NCI-H146 treated with DMSO at 0.1 percent for 48 hours (cell line): Measurements from ENCODE around the gene ETFB.

Source experiments
- DNase-seq: peaks from one replicate; lab custom pipeline; 2025; ENCODE audit not compliant: unreplicated experiment; lab: John Stamatoyannopoulos, UW

The ETFB gene

DNA sequence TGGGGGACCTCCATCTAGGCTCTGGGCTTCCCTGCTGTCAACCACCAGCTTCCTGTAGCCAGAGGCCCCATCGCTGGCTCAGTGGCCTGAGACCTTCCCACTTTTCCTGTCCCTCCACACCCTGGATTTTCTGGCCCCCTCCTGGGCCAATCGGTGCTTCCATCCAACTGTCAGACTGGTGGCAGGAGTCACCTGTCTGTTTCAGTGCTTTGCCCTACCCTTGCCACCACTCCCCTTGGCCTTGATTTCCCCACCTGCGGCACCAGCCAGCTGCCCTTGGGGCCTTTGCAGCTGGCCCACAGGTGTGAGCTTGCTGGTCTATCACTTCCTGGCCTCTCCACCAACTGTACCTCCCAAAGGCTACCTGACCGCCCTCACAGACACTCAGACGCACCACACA, 36.8 kb downstream of the ETFB start:
- DNase-seq: no peak

DNA sequence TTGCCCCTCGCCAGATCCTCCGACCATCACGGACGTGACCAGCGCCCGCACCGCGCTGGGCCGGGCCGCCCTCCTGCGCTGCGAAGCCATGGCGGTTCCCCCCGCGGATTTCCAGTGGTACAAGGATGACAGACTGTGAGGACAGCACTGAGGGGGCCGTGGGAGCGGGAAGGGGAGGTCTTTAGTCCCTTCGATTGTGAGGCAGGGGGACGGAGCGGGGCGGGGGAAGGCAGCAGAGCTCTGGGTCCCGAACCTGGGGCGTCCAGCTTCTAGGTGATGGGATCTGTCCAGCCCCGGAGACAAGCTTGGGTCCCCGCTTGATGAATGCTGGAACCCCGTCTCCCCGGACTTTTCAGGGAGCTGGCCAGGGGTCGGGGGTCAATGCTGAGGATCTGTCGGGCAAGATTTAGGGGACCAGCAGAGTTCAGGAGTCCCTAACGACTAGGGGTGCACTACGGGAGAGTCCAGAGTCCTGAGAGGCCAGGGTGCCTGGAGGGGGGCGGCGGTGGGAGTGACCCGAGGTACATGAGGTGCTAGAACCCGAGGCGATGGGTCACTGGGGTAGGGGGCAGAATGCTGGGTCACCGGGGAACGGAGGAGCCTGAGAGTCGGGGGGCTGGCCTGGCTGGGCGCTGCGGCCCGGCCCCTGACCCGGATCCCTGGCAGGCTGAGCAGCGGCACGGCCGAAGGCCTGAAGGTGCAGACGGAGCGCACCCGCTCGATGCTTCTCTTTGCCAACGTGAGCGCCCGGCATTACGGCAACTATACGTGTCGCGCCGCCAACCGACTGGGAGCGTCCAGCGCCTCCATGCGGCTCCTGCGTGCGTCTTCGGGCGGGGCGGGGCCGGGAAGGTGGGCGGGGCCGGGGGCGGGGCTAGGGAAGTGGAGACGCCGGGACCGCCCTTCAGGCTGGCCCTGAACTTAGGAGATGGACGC, 38.9 kb downstream of the ETFB start:
- no peak for DNase-seq

DNA sequence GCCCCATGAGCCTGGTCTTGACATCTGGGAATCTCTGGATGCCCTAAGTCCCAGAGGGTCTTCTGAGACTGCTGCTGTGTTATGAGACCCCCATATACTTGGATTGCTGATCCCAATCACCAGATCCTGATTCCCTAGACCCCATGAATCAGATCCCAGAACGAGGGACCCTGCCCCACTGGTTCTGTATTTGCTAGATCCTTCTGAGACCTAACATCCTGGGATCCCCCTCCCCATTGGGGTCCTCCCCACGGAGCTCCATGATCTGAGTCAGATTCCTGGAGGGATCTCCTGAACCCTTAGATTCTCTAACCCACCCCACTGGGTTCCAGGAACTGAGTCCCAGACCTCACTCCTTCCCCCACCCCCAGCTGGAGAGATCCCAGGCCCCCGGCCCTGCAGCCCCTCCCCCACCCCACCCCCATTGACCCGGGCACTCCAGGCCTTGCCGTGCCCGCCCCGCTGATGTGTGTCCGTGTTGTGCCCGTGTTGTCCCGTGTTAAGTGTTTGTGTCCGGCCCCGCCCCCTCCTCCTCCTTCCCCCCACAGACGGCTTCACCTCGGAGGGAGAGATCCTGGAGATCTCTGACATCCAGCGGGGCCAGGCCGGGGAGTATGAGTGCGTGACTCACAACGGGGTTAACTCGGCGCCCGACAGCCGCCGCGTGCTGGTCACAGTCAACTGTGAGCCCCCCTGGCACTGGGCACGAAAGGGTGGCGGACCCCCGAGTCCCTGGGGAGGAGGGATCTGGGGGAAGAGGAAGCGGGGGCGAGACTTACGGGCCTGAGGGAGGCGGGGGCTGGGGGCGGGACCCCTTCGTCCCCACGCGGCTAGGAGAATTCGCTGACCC, 39.7 kb downstream of the ETFB start:
- no peak for DNase-seq

DNA sequence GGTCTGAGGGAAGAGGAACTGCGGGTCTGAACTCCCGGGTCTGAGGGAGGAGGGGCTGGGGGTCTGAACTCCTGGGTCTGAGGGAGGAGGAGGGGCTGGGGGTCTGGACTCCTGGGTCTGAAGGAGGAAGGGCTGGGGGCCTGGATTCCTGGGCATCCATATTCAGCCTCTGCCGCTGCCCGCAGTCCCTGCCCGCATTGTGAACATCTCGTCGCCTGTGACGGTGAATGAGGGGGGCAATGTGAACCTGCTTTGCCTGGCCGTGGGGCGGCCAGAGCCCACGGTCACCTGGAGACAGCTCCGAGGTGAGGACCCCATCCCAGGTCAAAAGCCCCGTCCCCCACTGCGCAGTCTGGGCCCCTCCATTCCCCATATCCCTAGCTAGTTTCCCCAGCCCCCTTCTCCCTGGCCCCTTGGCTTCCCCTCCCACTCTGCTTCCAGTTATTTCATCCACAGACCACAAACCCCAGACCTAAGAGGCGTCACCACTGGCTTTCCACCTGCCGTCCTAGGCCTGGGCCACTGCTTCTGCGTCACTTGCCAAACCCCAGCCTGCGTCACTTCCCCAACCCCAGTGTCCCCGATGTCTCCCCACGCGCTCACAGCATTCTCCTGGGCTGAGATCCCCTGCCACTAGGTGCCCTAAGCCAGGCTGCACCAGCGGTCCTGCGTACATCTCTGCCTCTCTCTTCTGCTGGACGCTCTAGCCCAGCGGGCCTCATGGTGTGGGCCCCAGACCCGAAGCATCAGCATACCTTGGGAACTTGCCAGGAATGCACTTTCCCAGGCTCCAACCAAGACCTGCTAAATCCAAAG, 40.8 kb downstream of the ETFB start:
- DNase-seq: no peak

DNA sequence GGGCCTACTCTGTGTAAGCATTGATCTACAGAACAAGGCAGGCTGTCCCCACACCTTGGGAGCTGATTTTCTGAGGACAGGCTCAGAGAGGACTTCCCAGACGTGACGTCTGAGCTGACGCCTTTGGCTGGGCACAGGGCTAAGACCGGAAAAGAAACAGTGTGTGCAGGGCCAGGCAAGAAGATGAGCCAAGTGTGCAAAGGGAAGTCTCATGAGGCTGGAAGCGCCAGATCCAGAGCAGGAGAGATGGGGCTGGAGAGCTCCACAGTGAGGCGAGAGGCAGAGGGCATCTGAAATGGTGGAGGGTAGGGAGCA, 42.1 kb downstream of the ETFB start:
- no peak for DNase-seq

DNA sequence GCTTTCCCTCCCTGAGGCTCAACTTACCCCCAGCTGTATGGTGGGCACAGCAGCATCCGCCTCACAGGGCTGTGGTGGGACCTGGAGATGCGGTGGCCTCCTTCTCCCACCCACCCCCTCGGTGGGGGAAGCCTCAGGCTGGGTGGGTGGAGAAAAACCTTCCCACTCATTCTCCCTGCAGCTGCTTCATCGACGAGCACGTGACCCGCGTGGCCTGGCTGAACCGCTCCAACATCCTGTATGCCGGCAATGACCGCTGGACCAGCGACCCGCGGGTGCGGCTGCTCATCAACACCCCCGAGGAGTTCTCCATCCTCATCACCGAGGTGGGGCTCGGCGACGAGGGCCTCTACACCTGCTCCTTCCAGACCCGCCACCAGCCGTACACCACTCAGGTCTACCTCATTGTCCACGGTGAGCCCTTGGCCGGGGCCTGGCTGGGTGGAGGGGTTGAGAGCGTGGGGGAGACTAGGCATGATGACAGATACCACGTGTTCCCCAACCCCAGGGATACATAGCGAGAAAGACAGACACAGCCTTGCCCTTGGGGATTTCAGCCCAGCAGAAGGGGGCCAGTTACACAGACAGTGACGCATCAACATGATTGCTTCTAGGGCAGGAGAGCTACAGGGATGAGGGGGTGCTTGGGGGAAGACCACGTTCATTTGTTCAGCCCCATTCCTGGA, 42.6 kb downstream of the ETFB start:
- DNase-seq: no peak

DNA sequence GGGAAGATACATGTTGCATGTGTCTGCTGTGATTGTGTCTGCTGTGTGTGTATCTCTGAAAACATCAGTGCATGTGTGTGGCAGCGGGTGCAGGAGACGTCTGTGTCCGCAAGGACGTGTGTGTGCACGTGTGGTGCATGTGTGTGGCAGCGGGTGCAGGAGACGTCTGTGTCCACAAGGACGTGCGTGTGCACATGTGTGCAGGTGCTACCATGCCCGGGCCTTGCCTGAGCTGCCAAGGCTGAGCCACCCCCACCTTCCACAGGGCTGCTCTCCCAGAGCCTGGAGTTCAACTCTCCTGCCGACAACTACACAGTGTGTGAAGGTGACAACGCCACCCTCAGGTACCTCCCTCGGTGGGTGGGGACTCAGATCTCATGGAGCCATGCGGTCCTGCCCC, 44.4 kb downstream of the ETFB start:
- DNase-seq: no peak

DNA sequence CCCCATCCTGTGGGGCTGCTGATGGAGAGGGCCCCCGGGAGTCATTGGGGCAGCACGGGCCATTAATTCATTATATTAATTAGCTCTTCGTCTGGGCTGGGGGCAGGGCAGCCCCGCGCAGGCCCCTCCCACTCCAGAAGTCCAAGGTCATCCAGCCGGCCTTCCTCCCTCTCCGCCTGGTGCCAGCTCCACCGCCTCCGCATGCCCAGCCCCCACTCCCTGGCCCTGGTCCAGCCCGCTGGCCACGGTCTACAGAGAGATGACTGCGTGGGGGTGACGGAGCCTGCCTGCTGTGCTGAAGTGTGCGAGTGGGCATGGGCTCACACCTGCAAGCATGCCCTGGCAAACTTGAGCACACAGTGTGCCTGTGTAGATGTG, 45.9 kb downstream of the ETFB start:
- DNase-seq: no peak

DNA sequence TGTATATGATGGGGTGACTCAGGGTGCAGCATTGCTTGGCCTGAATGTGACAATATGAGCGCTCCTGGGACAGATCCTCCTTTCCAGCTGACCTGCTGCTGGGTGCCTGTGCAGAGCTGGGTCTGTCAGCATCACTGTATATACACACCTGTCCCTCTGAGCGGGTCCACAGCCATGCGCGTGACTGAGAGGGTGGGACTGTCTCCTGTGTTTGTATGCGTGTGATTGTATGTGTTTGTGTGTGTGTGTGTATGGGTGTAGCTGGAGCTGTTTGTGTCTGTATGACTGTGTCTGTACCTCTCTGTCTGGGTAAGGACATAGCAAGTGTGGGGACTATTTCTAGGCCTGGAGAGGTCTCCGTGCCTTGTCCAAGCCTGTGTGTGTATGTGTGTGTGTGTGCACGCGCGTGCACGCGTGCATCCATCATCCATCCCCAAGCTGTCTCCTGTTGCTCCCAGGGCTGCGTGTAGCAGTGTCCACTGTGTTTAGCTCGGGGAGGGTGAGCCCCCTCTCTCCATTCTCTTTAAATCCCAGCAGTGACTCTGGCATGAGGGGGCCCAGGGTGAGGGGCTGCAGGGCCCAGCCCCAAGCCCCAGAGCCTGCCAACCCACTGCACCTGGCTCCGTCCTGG, 46.4 kb downstream of the ETFB start:
- no peak for DNase-seq

DNA sequence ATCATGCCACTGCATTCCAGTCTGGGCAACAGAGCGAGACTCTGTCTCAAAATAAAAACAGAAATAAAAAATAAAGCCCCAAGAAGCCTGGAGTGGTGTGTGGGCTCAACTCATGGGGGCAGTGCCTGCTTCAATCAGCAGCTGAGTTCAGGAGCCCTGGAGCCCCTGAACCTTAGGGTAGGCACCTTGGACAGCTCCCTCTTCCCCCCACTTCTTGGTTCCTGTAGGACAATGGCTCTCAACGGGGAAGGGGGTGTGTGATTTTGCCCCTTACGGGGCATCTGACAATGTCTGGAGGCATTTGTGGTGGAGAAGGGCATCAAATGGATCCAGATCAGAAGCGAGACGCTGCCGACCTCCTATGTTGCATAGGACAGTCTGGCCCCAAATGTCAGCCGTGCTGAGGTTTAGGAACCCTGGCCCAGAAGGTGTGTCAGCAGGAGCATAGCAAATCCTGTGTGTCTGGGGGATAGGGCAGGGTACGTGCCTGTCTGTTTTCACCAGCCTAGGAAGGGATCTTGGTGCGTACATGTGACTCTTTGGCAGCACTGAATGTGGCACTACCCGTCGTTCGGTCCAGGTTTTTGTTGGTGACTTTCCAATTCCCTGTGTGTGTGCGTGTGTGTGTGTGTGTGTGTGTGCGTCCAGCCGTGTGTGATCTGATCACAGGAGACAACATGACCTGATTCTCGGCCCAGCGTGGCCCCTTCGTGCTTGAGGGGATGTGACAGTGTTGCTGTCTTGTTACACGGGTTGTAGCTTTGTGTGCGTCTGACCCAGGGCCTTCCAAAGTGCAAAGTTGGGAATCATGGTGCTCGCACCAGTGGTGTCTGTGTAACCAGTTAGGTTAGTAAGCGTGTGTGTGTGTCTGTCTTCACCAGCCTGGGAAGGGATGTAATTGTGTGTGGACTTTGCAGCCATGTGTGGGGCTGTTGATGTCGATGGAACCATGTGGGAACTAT, 47.2 kb downstream of the ETFB start:
- no peak for DNase-seq

DNA sequence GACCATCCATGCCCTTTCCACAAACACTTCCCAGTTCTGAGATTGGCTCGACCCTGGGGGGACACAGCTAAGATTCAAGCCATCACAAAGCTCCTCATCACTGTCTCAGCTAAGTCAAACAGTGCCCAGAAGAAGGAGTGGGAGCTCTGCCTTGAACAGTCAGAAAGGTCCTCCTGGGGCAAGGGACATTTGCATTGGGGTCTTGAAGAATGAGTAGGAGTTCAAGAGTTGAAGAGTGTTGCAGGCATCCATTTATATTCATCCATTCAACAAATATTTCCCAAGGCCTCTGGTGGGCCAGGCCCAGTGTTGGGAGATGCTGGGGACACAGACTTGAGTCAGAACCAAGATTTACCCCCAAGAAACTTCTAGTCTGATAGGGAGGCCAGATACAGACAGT, 48.2 kb downstream of the ETFB start:
- no peak for DNase-seq

DNA sequence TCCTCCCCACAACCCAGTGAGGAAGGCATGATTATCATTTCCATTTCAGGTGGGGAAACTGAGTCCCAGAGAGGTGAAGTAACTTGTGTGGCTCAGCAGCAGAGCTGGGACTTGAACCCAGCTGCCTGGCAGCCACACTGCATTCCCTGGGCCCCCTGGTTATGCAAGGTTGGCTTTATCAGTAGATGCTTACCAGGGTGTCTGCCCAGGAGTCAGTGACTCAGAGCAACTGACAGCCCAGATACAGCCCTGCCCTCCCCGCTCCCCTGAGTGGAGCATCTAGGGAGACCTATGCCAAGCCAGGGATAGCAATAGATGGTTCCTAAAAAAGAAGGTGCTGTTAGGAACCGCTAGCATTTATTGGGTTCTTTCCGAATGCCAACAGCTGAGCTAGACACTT, 48.8 kb downstream of the ETFB start:
- DNase-seq: no peak

DNA sequence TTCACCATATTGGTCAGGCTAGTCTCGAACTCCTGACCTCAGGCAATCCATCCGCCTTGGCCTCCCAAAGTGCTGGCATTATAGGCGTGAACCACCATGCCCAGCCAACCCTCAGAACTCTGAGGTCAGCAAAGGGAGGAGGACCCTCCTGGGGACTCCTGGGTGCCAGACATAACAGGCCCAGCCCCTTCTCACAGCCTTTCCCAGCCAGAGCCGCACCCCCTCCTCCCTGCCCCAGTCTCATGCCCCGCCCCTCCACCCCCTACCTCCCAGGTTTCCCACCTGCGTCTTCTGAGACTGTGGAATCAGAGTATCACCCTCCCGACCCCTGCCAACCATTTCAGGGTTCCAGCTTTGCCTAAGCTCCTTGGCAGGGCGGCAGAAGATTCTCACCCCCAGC, 49.5 kb downstream of the ETFB start:
- DNase-seq: no peak

DNA sequence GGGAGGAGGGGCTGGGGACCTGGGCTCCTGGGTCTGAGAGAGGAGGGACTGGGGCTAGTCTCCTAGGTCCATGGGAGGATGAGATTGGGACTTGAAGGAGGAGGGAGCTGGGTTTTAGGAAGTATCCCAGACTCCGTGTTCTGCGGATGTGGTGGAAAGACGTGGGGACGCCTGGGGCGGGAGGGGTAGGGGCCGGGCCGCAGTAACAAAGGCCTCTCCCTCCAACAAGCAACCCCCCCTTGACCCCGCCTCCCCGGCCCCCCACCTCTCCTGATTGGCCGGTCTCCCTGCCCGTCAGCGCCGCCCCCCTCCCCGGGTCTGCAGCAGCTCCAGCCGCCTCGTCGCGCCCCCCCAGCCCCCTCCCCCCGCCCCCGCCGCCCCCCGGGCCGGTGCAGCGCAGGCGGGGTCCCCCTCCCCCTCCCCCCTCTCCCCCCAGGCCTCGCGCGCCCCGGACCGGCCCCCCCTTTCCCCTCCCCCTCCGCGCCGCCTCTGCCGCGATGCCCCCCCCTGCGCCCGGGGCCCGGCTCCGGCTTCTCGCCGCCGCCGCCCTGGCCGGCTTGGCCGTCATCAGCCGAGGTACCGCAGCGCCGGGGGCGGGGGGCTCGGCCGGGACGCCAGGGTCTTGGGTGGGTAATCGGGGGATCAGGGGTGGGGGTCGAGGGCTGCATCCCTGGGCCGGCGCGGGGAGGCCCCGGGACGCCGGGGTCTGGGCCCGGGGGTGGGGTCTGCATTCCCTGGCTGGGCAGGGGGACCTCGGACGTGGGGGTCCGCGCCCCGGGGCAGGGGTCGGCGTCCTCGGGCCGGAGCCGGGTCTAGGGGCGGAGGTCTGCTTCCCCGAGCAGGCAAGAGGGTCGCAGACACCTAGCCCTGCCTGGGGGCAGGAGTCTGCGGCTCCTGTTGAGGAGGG, 54.6 kb downstream of the ETFB start, which contains the start of gene IGLON5:
IGLON5 (plus strand) TSS at position 294 of the 907 bp plus-strand sequence; CDS start at position 498, 204 bp downstream.
- no peak for DNase-seq

DNA sequence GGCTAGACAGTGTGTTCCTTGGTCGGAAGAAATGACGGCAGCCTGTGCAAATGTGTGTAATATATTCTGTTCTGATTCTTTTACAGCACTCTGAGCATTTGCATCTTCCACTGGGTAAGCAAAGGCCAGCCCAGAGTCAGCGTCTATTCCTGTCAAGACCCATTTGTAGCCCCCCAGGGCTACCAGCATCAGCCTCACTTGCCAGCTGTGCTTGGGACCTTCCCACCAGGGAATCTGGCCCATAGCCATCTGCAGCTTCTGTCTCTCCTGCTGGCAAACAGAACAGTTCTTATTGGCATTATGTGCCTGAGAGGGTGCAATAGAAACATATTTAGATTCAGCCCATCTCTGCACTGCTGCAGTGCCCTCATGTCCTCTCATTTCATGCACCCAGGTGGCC, 60.7 kb downstream of the ETFB start:
- no peak for DNase-seq

DNA sequence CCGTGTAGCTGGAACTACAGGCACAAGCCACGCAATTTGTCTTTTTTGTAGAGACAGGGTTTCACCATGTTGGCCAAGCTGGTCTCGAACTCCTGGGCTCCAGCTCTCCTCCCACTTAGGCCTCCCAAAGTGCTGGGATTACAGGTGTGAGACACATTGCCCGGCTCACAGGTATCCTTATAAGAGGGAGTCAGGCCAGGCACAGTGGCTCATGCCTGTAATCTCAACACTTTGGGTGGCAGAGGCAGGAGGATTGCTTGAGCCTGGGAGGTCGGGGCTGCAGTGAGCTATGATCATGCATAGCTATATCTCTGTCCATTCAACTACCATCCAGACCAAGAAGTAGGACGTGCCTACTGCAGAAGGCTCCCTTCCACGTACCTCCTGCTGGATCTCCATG, 64.9 kb downstream of the ETFB start:
- DNase-seq: no peak

DNA sequence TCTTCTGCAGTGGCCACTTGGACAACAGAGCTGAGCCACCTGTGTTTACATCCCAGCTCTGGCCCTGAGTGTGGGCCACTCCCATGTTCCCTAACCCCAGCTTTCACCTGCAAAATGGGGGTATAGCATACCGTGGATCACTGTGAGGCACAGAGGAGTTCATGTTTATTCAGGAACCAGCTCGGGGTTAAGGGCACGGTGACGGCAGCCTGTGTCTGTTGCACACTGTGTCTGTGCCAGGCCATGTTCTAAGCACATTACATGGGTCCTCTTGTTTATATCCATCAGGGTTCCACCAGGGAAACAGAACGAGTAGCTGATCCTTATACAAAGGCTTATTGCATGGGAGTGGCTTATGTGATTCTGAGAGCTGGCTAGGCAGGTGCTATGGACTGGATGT, 68.8 kb downstream of the ETFB start:
- DNase-seq: no peak
